ENCODE measurements around the gene ATP6V0E1.

Gene ATP6V0E1

GRCh38 chr5:172935096-172935495 lies 48.5 kb upstream of the ATP6V0E1 start:
- Histone ChIP-seq H3K4me1 (ENCODE audit: control insufficient read depth, insufficient read depth, low read length) (no peaks in the 10 kb centered on the region), H3K27ac (ENCODE audit: extremely low read depth, low read depth, low read length) (no peak overlapping the region), H3K36me3 (ENCODE audit: control insufficient read depth in 2 of 2, insufficient read depth in 1 of 2, low read length in 2 of 2) (peaks cover 3 to 29% of the 10 kb centered on the region in 2 experiments; a peak in 2 of 3 replicates), H3K4me3 (ENCODE audit: low read depth, low read length) (no peak overlapping the region), H3K9me3 (ENCODE audit: control insufficient read depth, insufficient read depth, low read depth, low read length) (no peaks in the 10 kb centered on the region)
- POLR2A ChIA-PET = no interaction called here
- CTCF ChIA-PET = interaction anchor here (1.1 to 11.9 kb wide), 2 partner anchors 218 to 222 kb away, joined by 3 to 214 read pairs; no protein-coding TSS in a partner anchor
- TF ChIP-seq ZNF645 (tag by site-specific recombination; IDR thresholded peaks at IDR 0.05) = no peak
- no peak for TF ChIP-seq ZNF791 (tag by site-specific recombination; IDR thresholded peaks at IDR 0.05)
- no peak for TF ChIP-seq ZNF266 (tag by site-specific recombination; IDR thresholded peaks at IDR 0.05; ENCODE audit: low read depth)
- no peak for TF ChIP-seq MYNN (tag by site-specific recombination; IDR thresholded peaks at IDR 0.05; ENCODE audit: borderline replicate concordance)
- no peak for TF ChIP-seq ZNF555 (tag by site-specific recombination; conservative IDR thresholded peaks at IDR 0.05)
- no peak for TF ChIP-seq ZFP41 (tag by site-specific recombination; IDR thresholded peaks at IDR 0.05; ENCODE audit: borderline replicate concordance)
- no peak for TF ChIP-seq ZSCAN18 (tag by site-specific recombination; IDR thresholded peaks at IDR 0.05)
- TF ChIP-seq KLF9 (tag by site-specific recombination; IDR thresholded peaks at IDR 0.05; ENCODE audit: low read depth) = no peak
- TF ChIP-seq ZNF26 (tag by site-specific recombination; IDR thresholded peaks at IDR 0.05) = no peak
- TF ChIP-seq ZFP69B (tag by site-specific recombination; IDR thresholded peaks at IDR 0.05) = no peak
- TF ChIP-seq ZNF664 (tag by site-specific recombination; IDR thresholded peaks at IDR 0.05) = no peak
- TF ChIP-seq ZNF146 (tag by site-specific recombination; IDR thresholded peaks at IDR 0.05) = no peak
- no peak for TF ChIP-seq ZNF112 (tag by site-specific recombination; IDR thresholded peaks at IDR 0.05)
- TF ChIP-seq ZBTB44 (tag by site-specific recombination; IDR thresholded peaks at IDR 0.05) = no peak
- no peak for TF ChIP-seq ZNF670 (tag by site-specific recombination; IDR thresholded peaks at IDR 0.05; ENCODE audit: low read depth)
- no peak for TF ChIP-seq ZFP3 (tag by site-specific recombination; IDR thresholded peaks at IDR 0.05; ENCODE audit: low read depth)

- no peak overlapping the region for H3K4me3 ChIP-seq (ENCODE audit: low read depth, low read length)
- no peaks in the 10 kb centered on the region for H3K9me3 ChIP-seq (ENCODE audit: control insufficient read depth, insufficient read depth, low read depth, low read length)
- H3K4me1 ChIP-seq (ENCODE audit: control insufficient read depth, insufficient read depth, low read length) = no peaks in the 10 kb centered on the region
- H3K27ac ChIP-seq (ENCODE audit: extremely low read depth, low read depth, low read length) = no peak overlapping the region
- ChIA-PET POLR2A (interaction anchor here (1.5 kb wide), 1 partner anchor 165 kb away, joined by 4 read pairs; the partner anchor contains the start of gene DUSP1), CTCF (interaction anchor here (0.6 to 11.9 kb wide), 3 partner anchors 192 to 230 kb away, joined by 3 to 214 read pairs (median 11); no protein-coding TSS in a partner anchor)
- H3K36me3 ChIP-seq (ENCODE audit: control insufficient read depth in 2 of 2, insufficient read depth in 1 of 2, low read length in 2 of 2) = peaks cover 3 to 29% of the 10 kb centered on the region in 2 experiments; a peak in 2 of 3 replicates
- TF ChIP-seq ZNF580 (tag by site-specific recombination; IDR thresholded peaks at IDR 0.05) = no peak
- TF ChIP-seq SCRT2 (tag by site-specific recombination; IDR thresholded peaks at IDR 0.05) = no peak
- no peak for TF ChIP-seq ZNF791 (tag by site-specific recombination; IDR thresholded peaks at IDR 0.05)
- no peak for TF ChIP-seq ZNF473 (tag by site-specific recombination; IDR thresholded peaks at IDR 0.05)
- no peak for TF ChIP-seq ZNF529 (tag by site-specific recombination; IDR thresholded peaks at IDR 0.05; ENCODE audit: insufficient replicate concordance)
- no peak for TF ChIP-seq GLIS1 (tag by site-specific recombination; IDR thresholded peaks at IDR 0.05)
- no peak for TF ChIP-seq ZNF157 (tag by site-specific recombination; IDR thresholded peaks at IDR 0.05)
- no peak for TF ChIP-seq ZNF777 (tag by site-specific recombination; IDR thresholded peaks at IDR 0.05; ENCODE audit: borderline replicate concordance)
- TF ChIP-seq ZNF426 (tag by site-specific recombination; IDR thresholded peaks at IDR 0.05) = no peak
- no peak for TF ChIP-seq SALL2 (tag by site-specific recombination; IDR thresholded peaks at IDR 0.05; ENCODE audit: borderline replicate concordance)
- TF ChIP-seq ZFP41 (tag by site-specific recombination; IDR thresholded peaks at IDR 0.05; ENCODE audit: borderline replicate concordance) = no peak
- TF ChIP-seq ZNF26 (tag by site-specific recombination; IDR thresholded peaks at IDR 0.05) = no peak
- no peak for TF ChIP-seq PRDM1 (tag by site-specific recombination; IDR thresholded peaks at IDR 0.05)
Measured at GRCh38 chr5:172936401-172936800, 47.2 kb upstream of the ATP6V0E1 start.

Data from HEK293 (cell line).